ENCODE measurements around the gene TSPEAR. TPM values are rescaled to one million over a fixed set of nuclear protein-coding genes. Genes with fewer than 3 reads are reported as not detected.

Gene TSPEAR
- total and polyA plus RNA-seq, 12 donors = under 0.01 to 3.4 (median 1.0) TPM; not detected in 3

DNA sequence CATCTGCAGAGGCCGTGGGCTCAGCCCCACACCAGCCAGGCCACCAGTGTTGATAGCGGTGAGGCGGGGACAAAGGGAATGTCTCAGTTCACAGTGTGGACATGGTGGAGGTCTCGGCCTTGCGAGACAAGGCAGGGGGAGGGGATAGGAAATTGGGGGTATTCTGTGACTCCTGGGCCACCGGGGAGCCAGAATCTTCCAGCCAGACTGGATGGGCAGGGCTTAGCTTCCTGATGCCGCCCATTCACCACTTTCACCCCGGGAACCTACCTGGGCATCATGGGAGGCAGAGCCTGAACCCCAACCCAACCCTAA is 251.0 kb downstream of the TSPEAR start:
- H3K4me3 ChIP-seq = no peak overlapping the region
- H3K36me3 ChIP-seq = peaks cover 0 to 5% (median 0%) of the 10 kb centered on the region in 9 donors
- H3K27me3 ChIP-seq = no peaks in the 10 kb centered on the region
- intact Hi-C loops (cut with DNase I) = no loop called here
- TF ChIP-seq CTCF (IDR thresholded peaks at IDR 0.05) = no peak
- WGBS, 2 donors = 93 to 96% methylated on average over 8 of the region's 8 CpGs
- H3K9me3 ChIP-seq = no peaks in the 10 kb centered on the region
- DNase-seq (no peak), ATAC-seq (no peak)
- no peak overlapping the region for H3K27ac ChIP-seq
- H3K4me1 ChIP-seq = peaks cover 6 to 22% (median 15%) of the 10 kb centered on the region in 9 donors

GRCh38 chr21:44459712-44460440 is 251.5 kb downstream of the TSPEAR start:
- no peak for TF ChIP-seq CTCF (IDR thresholded peaks at IDR 0.05)
- H3K27me3 ChIP-seq = no peaks in the 10 kb centered on the region
- H3K9me3 ChIP-seq = no peaks in the 10 kb centered on the region
- H3K4me3 ChIP-seq = no peak overlapping the region
- peak in 1 of 2 donors; percentile 3 for DNase-seq
- WGBS, 2 donors = 83 to 85% methylated on average over 14 of the region's 14 CpGs
- peaks cover 0 to 5% (median 0%) of the 10 kb centered on the region in 9 donors for H3K36me3 ChIP-seq
- no peak overlapping the region for H3K27ac ChIP-seq
- ATAC-seq = no peak
- H3K4me1 ChIP-seq = peaks cover 6 to 22% (median 15%) of the 10 kb centered on the region in 9 donors
- intact Hi-C loops (cut with DNase I) = loop anchor here in 2 of 10 donors (10.0 kb wide), 2 partner anchors 95 to 115 kb away; no protein-coding TSS in a partner anchor

GRCh38 chr21:44458971-44459711 is 252.2 kb downstream of the TSPEAR start:
- WGBS, 2 donors = 91% methylated on average over 19 of the region's 19 CpGs
- peaks cover 0 to 5% (median 0%) of the 10 kb centered on the region in 9 donors for H3K36me3 ChIP-seq
- DNase-seq (peak in 1 of 2 donors; percentile 7), ATAC-seq (no peak)
- no peak overlapping the region for H3K27ac ChIP-seq
- no peak for TF ChIP-seq CTCF (IDR thresholded peaks at IDR 0.05)
- H3K27me3 ChIP-seq = no peaks in the 10 kb centered on the region
- H3K9me3 ChIP-seq = peaks cover 0 to 6% (median under 1%) of the 10 kb centered on the region in 11 donors
- no peak overlapping the region for H3K4me3 ChIP-seq
- H3K4me1 ChIP-seq = peaks cover 6 to 22% (median 15%) of the 10 kb centered on the region in 9 donors
- intact Hi-C loops (cut with DNase I) = loop anchor here in 2 of 10 donors (10.0 kb wide), 2 partner anchors 94 to 114 kb away; no protein-coding TSS in a partner anchor

DNA sequence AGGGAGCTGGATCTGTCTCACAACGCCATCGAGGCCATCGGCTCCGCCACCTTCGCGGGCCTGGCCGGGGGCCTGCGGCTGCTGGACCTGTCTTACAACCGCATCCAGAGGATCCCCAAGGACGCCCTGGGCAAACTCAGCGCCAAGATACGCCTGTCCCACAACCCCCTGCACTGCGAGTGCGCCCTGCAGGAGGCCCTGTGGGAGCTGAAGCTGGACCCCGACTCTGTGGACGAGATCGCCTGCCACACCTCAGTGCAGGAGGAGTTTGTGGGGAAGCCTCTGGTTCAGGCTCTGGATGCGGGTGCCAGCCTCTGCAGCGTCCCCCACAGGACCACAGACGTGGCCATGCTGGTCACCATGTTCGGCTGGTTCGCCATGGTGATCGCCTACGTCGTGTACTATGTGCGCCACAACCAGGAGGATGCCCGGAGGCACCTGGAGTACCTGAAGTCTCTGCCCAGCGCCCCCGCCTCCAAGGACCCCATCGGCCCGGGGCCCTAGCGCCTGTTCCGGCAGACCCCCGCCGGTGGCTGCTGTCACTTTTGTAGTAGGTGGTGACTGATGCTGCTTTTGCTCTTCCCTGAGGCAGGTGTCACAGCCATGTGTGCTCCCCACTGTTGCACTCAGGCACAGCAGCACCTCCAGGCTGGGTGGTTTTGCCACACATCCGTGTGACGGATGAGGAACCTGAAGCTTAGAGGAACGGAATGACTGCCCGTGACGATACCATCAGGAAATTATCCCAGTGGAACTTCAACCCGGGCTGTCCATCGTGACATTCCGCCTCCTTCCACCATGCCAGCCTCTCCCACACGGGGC is 254.2 kb downstream of the TSPEAR start:
- H3K36me3 ChIP-seq = peaks cover 0 to 5% (median 0%) of the 10 kb centered on the region in 9 donors
- peaks cover 0 to 16% (median 5%) of the 10 kb centered on the region in 11 donors for H3K9me3 ChIP-seq
- peaks cover 6 to 20% (median 14%) of the 10 kb centered on the region in 9 donors for H3K4me1 ChIP-seq
- peaks cover 0 to 2% (median 0%) of the 10 kb centered on the region in 7 donors for H3K27me3 ChIP-seq
- TF ChIP-seq CTCF (IDR thresholded peaks at IDR 0.05) = no peak
- DNase-seq (no peak), ATAC-seq (peak in 1 of 8 donors; percentile 2)
- intact Hi-C loops (cut with DNase I) = loop anchor here in 2 of 10 donors (10.0 kb wide), 2 partner anchors 92 to 112 kb away; no protein-coding TSS in a partner anchor
- 96 to 97% methylated on average over 44 of the region's 44 CpGs for WGBS, 2 donors
- no peak overlapping the region for H3K4me3 ChIP-seq
- H3K27ac ChIP-seq = no peak overlapping the region
